HEK293 (cell line): Measurements from ENCODE around the gene MPV17L2.

Source experiments
- CTCF ChIP-seq: fragments of 450-650 bp; formaldehyde crosslinking; IDR thresholded peaks from 2 replicates; pipeline ENCODE4 v1.5.1; 2016; ENCODE audit warnings: missing biosample characterization, missing genetic modification characterization
- HIC1 ChIP-seq: fragments of 450-650 bp; formaldehyde crosslinking; IDR thresholded peaks from 2 replicates; pipeline ENCODE4 v1.5.1; 2016; ENCODE audit warnings: missing biosample characterization, missing genetic modification characterization
- ZNF791 ChIP-seq: fragments of 450-650 bp; formaldehyde crosslinking; IDR thresholded peaks from 2 replicates; pipeline ENCODE4 v1.5.1; 2016; ENCODE audit warnings: missing biosample characterization, missing genetic modification characterization

- TF ChIP-seq CTCF (tag by site-specific recombination) (no peak), HIC1 (tag by site-specific recombination) (no peak), ZNF791 (tag by site-specific recombination) (no peak)
These were observed 32.5 kb upstream of the MPV17L2 start for GRCh38 chr19:18160493-18160970.
